ENCODE results near the gene LRPPRC.

The LRPPRC gene

DNA sequence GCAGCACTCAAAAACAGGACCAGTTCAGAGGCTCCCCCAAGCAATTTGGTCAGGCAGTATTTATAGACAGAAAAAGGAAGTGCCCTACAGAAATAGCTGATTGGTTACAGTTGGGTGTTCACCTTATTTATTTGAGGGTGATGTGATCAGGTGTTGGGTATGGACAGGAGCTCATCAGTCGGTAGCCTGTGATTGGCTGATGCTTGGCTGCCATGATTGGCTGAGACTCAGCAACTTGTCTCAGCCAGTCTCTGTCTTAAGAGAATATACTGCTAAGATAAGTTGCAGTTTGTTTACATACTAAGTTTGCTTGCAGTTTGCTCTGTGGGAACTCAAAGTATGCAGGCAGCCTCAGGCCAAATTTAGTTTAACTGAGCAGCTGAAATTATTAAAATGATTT is 147.6 kb downstream of the LRPPRC start:
- Mint-ChIP-seq H3K36me3 (ENCODE audit: low read depth) (no peaks in the 10 kb centered on the region), H3K27me3 (ENCODE audit: low read depth, poor library complexity) (peaks cover 27% of the 10 kb centered on the region), H3K27ac (no peak overlapping the region), H3K9me3 (no peaks in the 10 kb centered on the region), H3K4me1 (no peaks in the 10 kb centered on the region), H3K4me3 (no peak overlapping the region)
- DNase-seq: no peak
- TF ChIP-seq, protein P1, sequence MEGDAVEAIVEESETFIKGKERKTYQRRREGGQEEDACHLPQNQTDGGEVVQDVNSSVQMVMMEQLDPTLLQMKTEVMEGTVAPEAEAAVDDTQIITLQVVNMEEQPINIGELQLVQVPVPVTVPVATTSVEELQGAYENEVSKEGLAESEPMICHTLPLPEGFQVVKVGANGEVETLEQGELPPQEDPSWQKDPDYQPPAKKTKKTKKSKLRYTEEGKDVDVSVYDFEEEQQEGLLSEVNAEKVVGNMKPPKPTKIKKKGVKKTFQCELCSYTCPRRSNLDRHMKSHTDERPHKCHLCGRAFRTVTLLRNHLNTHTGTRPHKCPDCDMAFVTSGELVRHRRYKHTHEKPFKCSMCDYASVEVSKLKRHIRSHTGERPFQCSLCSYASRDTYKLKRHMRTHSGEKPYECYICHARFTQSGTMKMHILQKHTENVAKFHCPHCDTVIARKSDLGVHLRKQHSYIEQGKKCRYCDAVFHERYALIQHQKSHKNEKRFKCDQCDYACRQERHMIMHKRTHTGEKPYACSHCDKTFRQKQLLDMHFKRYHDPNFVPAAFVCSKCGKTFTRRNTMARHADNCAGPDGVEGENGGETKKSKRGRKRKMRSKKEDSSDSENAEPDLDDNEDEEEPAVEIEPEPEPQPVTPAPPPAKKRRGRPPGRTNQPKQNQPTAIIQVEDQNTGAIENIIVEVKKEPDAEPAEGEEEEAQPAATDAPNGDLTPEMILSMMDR (IDR thresholded peaks at IDR 0.05): no peak

DNA sequence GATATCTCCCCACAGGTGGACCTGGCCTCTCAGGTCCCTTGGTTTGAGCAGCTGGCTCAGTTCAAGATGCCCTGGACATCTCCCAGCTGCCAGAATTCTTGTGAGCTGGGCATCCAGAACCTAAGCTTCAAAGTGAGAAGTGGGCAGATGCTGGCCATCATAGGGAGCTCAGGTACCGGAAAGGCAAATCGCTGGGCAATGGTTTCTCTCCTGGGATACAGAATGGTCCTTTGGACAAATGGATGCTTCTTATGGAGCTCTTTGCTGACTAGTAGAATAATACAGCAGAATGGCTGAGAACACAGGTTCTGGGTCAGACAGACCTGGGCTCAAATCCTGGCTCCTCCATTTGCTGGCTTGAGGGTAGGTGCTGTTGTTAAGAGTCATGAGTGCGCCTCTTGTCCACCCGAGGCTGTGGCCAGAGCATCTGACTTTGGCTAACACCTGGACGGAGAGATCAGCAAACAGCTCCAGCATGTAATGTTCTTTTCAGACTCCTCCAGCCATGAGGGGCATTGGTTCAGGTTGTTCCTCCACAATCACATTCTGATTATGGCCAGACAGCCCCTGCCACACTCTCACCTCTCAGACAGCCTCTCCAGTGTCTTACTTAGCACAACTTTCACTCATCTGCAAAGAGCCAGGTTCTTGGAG is 149.5 kb downstream of the LRPPRC start:
- H3K9me3 Mint-ChIP-seq: no peaks in the 10 kb centered on the region
- DNase-seq: no peak
- H3K4me3 Mint-ChIP-seq: no peak overlapping the region
- no peaks in the 10 kb centered on the region for H3K36me3 Mint-ChIP-seq (ENCODE audit: low read depth)
- H3K27me3 Mint-ChIP-seq (ENCODE audit: low read depth, poor library complexity): peaks cover 27% of the 10 kb centered on the region
- H3K4me1 Mint-ChIP-seq: no peaks in the 10 kb centered on the region
- no peak overlapping the region for H3K27ac Mint-ChIP-seq
- TF ChIP-seq, protein P1 (IDR thresholded peaks at IDR 0.05): no peak

DNA sequence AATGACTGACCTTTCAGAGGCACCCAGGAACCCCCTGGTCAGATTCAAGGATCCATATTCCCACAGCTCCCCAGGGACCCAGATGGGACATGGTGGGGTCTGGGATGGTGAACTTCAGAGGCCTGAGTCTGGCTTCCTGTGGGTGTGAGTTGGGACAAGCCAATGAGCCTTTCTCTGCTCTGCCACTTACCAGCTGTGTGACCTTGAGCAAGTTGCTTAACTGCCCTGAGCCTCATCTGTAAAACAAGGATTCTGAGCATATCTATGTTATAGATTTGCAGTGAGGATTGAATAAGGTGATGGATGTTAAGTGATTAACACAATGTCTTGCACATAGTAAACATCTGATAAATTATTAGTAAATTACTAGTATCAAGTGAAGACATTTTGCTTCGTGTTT is 150.6 kb downstream of the LRPPRC start:
- no peak for DNase-seq
- Mint-ChIP-seq H3K36me3 (ENCODE audit: low read depth) (no peaks in the 10 kb centered on the region), H3K27ac (no peak overlapping the region), H3K4me3 (no peak overlapping the region), H3K9me3 (no peaks in the 10 kb centered on the region), H3K4me1 (no peaks in the 10 kb centered on the region), H3K27me3 (ENCODE audit: low read depth, poor library complexity) (peaks cover 21% of the 10 kb centered on the region)
- TF ChIP-seq, protein P1 (IDR thresholded peaks at IDR 0.05): no peak

DNA sequence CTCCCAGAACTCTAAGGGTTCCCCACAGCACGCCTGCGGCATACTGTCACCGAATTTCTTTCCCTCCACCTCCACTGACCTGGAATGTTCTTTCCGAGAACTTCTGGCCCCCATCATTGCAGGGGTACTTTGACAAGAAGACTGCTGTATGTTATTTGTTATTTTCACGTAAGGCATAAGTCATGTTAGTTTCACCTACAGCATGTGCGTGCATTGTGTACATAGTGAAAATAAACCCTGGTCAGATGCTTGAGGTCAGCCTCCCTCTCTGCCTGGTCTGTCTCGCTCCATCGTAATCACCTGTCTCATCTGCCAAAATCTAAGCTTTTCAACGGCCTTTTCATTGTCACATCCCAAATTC is 152.9 kb downstream of the LRPPRC start:
- Mint-ChIP-seq H3K36me3 (ENCODE audit: low read depth) (no peaks in the 10 kb centered on the region), H3K4me3 (no peak overlapping the region), H3K27me3 (ENCODE audit: low read depth, poor library complexity) (peaks cover 21% of the 10 kb centered on the region), H3K4me1 (no peaks in the 10 kb centered on the region), H3K27ac (no peak overlapping the region), H3K9me3 (no peaks in the 10 kb centered on the region)
- TF ChIP-seq, protein P1 (IDR thresholded peaks at IDR 0.05): no peak
- DNase-seq: no peak

DNA sequence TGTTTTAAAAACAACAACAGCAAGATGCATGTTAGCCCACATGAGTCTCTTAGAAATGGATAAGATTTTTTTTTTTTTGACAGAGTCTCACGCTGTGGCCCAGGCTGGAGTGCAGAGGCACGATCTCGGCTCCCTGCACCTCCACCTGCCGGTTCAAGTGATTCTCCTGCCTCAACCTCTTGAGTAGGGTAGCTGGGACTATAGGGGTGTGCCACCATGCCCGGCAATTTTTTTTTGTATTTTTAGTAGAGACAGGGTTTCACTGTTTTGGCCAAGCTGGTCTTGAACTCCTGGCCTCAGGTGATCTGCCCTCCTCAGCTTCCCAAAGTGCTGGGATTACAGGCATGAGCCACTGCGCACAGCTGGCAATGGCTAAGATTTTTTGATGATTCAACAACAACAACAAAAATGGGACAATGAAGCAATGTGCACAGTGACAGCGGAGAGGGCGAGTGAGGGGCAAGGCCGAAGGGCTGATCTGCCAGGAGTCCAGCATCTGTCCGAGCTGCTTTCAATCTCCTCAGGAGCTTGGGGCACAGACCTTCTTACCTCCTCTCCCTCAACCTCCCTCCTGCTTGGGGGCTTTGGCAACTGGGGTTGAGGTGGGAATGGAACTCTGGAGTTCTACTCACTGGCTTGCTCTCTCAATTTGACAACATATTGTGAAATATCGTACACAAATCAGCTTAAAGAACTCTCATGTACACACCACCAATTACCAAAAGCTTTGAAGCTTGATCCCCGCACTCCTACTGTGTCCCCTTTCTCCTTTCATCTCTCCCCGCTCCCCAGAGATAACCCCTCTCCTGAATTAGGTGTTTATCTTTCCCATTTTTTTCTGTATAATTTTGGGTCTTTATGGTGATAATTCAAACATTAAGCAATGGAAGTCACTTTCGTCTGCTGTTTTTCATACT is 153.6 kb downstream of the LRPPRC start:
- H3K27ac Mint-ChIP-seq: no peak overlapping the region
- H3K4me3 Mint-ChIP-seq: no peak overlapping the region
- no peaks in the 10 kb centered on the region for H3K9me3 Mint-ChIP-seq
- no peak for DNase-seq
- peaks cover 21% of the 10 kb centered on the region for H3K27me3 Mint-ChIP-seq (ENCODE audit: low read depth, poor library complexity)
- TF ChIP-seq, protein P1 (IDR thresholded peaks at IDR 0.05): no peak
- no peaks in the 10 kb centered on the region for H3K4me1 Mint-ChIP-seq
- no peaks in the 10 kb centered on the region for H3K36me3 Mint-ChIP-seq (ENCODE audit: low read depth)
